Mesendoderm (in vitro differentiated cells): ENCODE results near the gene GSTM3.
"Not testable (repeated sequence)": the region's sequence is repeated elsewhere in the genome, so short reads cannot be mapped to it uniquely, and the experiment has no call there.

Experiments used
- DNase-seq: peaks from one replicate; pipeline ENCODE4 v3.0.0; 2013
- H2AK5ac ChIP-seq: 2 replicates; pipeline ENCODE4 v1.6.1; 2013; ENCODE audit warnings: low read length, inconsistent platforms
- H2BK120ac ChIP-seq: 2 replicates; pipeline ENCODE4 v1.6.1; 2013; ENCODE audit warnings: low read depth, mild to moderate bottlenecking, low read length, moderate library complexity, mixed read lengths
- H2BK15ac ChIP-seq: replicated peaks from 2 replicates; pipeline ENCODE4 v1.6.1; 2013; ENCODE audit warnings: low read depth, mild to moderate bottlenecking, moderate library complexity
- H2BK5ac ChIP-seq: 2 replicates; pipeline ENCODE4 v1.6.1; 2013; ENCODE audit warnings: low read length, inconsistent platforms
- H3K18ac ChIP-seq: 2 replicates; pipeline ENCODE4 v1.6.1; 2013; ENCODE audit warnings: mild to moderate bottlenecking, low read length, mixed read lengths
- H3K23ac ChIP-seq: one replicate; pipeline ENCODE4 v1.6.1; 2013; ENCODE audit warnings: low read length
- H3K27ac ChIP-seq: 2 replicates; pipeline ENCODE4 v1.5.1; 2013; ENCODE audit warnings: low read depth, mild to moderate bottlenecking, inconsistent platforms, low read length, moderate library complexity
- H3K27me3 ChIP-seq: 2 replicates; pipeline ENCODE4 v1.6.1; 2013; ENCODE audit warnings: low read length, control low read depth, mild to moderate bottlenecking, inconsistent platforms; ENCODE audit not compliant: insufficient read depth, poor library complexity
- H3K36me3 ChIP-seq: 2 replicates; pipeline ENCODE4 v1.6.1; 2013; ENCODE audit warnings: low read length, inconsistent platforms; ENCODE audit not compliant: control insufficient read depth, insufficient read depth
- H3K4ac ChIP-seq: one replicate; pipeline ENCODE4 v1.6.1; 2013; ENCODE audit warnings: low read depth, mild to moderate bottlenecking, low read length, moderate library complexity
- H3K4me1 ChIP-seq: 2 replicates; pipeline ENCODE4 v1.6.1; 2013; ENCODE audit warnings: low read depth, low read length, inconsistent platforms; ENCODE audit not compliant: control insufficient read depth
- H3K4me2 ChIP-seq: 2 replicates; pipeline ENCODE4 v1.6.1; 2013; ENCODE audit warnings: low read length
- H3K4me3 ChIP-seq: 2 replicates; pipeline ENCODE4 v1.5.1; 2013; ENCODE audit warnings: mild to moderate bottlenecking, low read length
- H3K56ac ChIP-seq: one replicate; pipeline ENCODE4 v1.6.1; 2013; ENCODE audit warnings: low read length
- H3K79me1 ChIP-seq: 2 replicates; pipeline ENCODE4 v1.6.1; 2013; ENCODE audit warnings: low read length, inconsistent platforms
- H3K79me2 ChIP-seq: 2 replicates; pipeline ENCODE4 v1.6.1; 2013; ENCODE audit warnings: mild to moderate bottlenecking, low read length; ENCODE audit not compliant: control insufficient read depth, insufficient read depth
- H3K9ac ChIP-seq: 2 replicates; pipeline ENCODE4 v1.6.1; 2013; ENCODE audit warnings: low read length, inconsistent platforms
- H4K5ac ChIP-seq: one replicate; pipeline ENCODE4 v1.6.1; 2013; ENCODE audit warnings: low read length
- H4K8ac ChIP-seq: one replicate; pipeline ENCODE4 v1.6.1; 2013; ENCODE audit warnings: low read depth, mild to moderate bottlenecking, control low read depth, low read length, moderate library complexity
- WGBS: extraction: QIAGEN DNeasy Blood & Tissue Kit; methylation state at CpG from one replicate; pipeline ENCODE4 v1.1.7; 2013; ENCODE audit warnings: low lambda C conversion rate, missing lambda C conversion rate; ENCODE audit not compliant: insufficient coverage; ENCODE audit errors: extremely low coverage; 5-methylcytosine and 5-hydroxymethylcytosine counted together

Gene GSTM3

GRCh38 chr1:109748311-109748710 is 7.5 kb upstream of the GSTM3 start:
- H3K4me3 ChIP-seq, H3K4ac ChIP-seq, H2BK5ac ChIP-seq, H3K27ac ChIP-seq, H2AK5ac ChIP-seq, H3K18ac ChIP-seq, H3K36me3 ChIP-seq, H4K5ac ChIP-seq, H3K79me1 ChIP-seq, H3K56ac ChIP-seq, H3K4me1 ChIP-seq, H3K79me2 ChIP-seq, H3K9ac ChIP-seq, H3K23ac ChIP-seq, H2BK15ac ChIP-seq, H3K4me2 ChIP-seq, H4K8ac ChIP-seq, DNase-seq, H3K27me3 ChIP-seq, H2BK120ac ChIP-seq: not testable (repeated sequence)
- no CpG with 5 or more reads among the region's 10 CpGs for WGBS

DNA sequence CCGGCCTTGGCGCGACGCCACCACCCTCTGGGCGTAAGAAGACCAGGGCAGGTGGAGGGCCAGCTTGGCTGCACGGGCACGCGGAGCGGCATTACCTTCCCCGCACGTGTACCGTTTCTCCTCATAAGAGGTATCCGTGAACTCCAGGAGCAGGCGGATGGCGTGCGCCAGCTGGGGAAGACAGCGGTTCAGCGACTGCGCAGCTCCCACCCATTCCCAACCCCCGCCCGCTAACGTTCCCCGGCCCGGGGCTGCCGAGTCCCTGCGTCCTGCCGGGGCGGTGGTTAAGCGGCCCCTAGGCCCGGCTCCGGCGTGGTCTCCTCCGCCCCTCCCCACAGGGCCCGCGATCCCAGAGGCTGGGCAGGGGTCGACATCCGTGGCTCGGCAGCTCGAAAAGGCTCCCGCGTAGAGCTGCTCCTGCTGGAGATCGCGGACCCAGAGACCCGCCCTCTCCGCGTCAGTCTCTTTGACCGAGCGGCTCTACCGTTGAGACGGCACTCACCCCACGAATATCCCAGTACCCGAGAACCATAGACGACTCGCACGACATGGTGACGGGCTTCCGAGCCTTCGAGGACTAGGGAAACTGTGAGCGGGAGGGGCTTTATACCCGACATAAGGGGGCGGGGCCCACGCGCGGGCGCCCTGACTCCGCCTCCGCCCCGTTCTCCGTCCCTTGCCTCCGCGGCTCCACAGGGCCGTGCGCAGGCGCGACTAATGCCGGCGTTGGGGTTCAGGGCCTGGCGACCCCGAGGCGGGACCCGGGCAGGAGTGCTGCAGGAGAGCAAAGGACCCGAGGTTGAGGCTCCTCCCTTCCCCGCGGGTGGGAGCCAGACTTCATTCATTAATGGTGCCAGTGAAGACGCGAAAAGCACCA is 862 bp downstream of the GSTM3 start:
- Histone ChIP-seq H2BK120ac (no peak overlapping the region), H3K4me2 (peak overlapping the region; percentile 91), H3K18ac (peak overlapping the region; percentile 31), H3K23ac (no peak overlapping the region), H4K5ac (no peak overlapping the region), H3K9ac (peak overlapping the region; percentile 81), H3K4me1 (peaks cover 6% of the 10 kb centered on the region), H3K36me3 (peaks cover 1% of the 10 kb centered on the region), H3K79me2 (no peaks in the 10 kb centered on the region), H4K8ac (no peak overlapping the region), H3K27ac (no peak overlapping the region), H2BK15ac (no peak overlapping the region), H3K4ac (peak overlapping the region; percentile 58), H2AK5ac (no peak overlapping the region), H3K79me1 (no peaks in the 10 kb centered on the region), H3K27me3 (no peaks in the 10 kb centered on the region), H3K56ac (peak overlapping the region; percentile 88), H2BK5ac (no peak overlapping the region), H3K4me3 (peak overlapping the region; percentile 59)
- DNase-seq, result peak; percentile 63
- WGBS, result no CpG with 5 or more reads among the region's 86 CpGs

- no CpG with 5 or more reads among the region's 4 CpGs for WGBS
- no peaks in the 10 kb centered on the region for H3K79me1 ChIP-seq
Observed at GRCh38 chr1:109733236-109733870, 7.5 kb downstream of the GSTM3 start.

DNA sequence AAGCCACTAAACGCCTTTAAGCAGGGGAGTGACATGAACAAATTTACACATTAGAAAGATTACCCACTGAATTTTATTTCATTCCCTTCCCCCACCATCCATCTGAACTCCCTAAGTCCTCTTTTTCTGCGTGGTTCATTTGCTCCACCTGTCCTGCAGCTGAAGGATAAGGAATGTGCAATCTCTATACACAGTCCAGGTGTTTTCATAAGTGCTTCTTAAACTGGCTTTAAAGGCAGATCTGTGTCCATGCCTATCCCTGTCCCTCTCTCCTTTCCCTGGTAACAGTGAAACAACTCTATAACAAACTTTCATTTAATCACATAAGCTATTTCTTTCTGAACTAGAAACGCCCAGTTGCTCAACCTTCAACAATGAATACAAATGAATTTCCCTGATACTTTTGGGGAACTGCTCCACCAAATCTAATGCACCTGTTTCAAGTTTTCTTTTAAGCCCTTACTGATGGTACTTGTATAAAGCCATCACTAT is 8.4 kb downstream of the GSTM3 start:
- Histone ChIP-seq H3K9ac (no peak overlapping the region), H3K4ac (no peak overlapping the region), H3K4me1 (peaks cover 2% of the 10 kb centered on the region), H3K23ac (no peak overlapping the region), H3K4me2 (no peak overlapping the region), H2BK5ac (no peak overlapping the region), H4K5ac (no peak overlapping the region), H3K56ac (peak overlapping the region; percentile 63), H2AK5ac (no peak overlapping the region), H3K27me3 (no peaks in the 10 kb centered on the region), H3K4me3 (no peak overlapping the region), H3K36me3 (no peaks in the 10 kb centered on the region), H3K27ac (no peak overlapping the region), H3K18ac (no peak overlapping the region), H2BK120ac (no peak overlapping the region), H3K79me1 (no peaks in the 10 kb centered on the region), H2BK15ac (no peak overlapping the region), H4K8ac (no peak overlapping the region), H3K79me2 (no peaks in the 10 kb centered on the region)
- DNase-seq, result no peak
- WGBS, result 100% methylated on average over 1 of the region's 3 CpGs

More at GRCh38 chr1:109733236-109733870, 7.5 kb downstream of the GSTM3 start:
- H4K8ac ChIP-seq, result no peak overlapping the region
- peaks cover 1% of the 10 kb centered on the region for H3K36me3 ChIP-seq
- no peak overlapping the region for H3K23ac ChIP-seq
- no peak overlapping the region for H3K9ac ChIP-seq
- no peak overlapping the region for H3K27ac ChIP-seq
- H2BK15ac ChIP-seq, result no peak overlapping the region
- no peak overlapping the region for H2AK5ac ChIP-seq
- no peak overlapping the region for H3K4me3 ChIP-seq
- H3K18ac ChIP-seq, result no peak overlapping the region
- no peak overlapping the region for H4K5ac ChIP-seq
- H3K4me1 ChIP-seq, result peaks cover 2% of the 10 kb centered on the region
- DNase-seq, result no peak
- no peaks in the 10 kb centered on the region for H3K27me3 ChIP-seq
- no peak overlapping the region for H2BK5ac ChIP-seq
- H2BK120ac ChIP-seq, result no peak overlapping the region
- H3K79me2 ChIP-seq, result no peaks in the 10 kb centered on the region
- H3K56ac ChIP-seq, result no peak overlapping the region
- no peak overlapping the region for H3K4ac ChIP-seq
- no peak overlapping the region for H3K4me2 ChIP-seq

DNA sequence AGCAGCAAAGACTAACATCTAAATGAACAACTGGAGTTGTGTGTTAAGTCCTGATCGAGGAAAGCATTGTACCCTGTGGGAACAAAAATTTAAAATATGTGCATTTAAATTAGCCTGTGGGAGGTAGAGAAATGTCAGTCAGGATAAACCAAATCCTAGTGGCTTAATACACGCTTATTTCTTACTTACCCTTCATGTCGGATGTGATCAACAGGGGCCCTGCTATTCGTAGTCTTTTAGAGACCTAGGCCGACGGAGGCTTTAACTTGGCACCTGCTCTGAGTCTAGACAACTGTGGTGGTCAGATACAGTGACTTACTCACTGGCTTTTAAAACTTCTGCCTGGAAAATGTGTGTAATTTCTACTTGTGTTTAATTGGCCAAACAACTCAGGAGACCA is 10.2 kb downstream of the GSTM3 start:
- Histone ChIP-seq H3K4ac (no peak overlapping the region), H2BK120ac (no peak overlapping the region), H3K27ac (no peak overlapping the region), H3K23ac (no peak overlapping the region), H2BK5ac (no peak overlapping the region), H3K79me2 (no peaks in the 10 kb centered on the region), H2BK15ac (no peak overlapping the region), H3K79me1 (no peaks in the 10 kb centered on the region), H4K8ac (no peak overlapping the region), H4K5ac (no peak overlapping the region), H3K36me3 (no peaks in the 10 kb centered on the region), H3K18ac (peak overlapping the region; percentile 24), H3K4me1 (peaks cover 2% of the 10 kb centered on the region), H2AK5ac (no peak overlapping the region), H3K27me3 (no peaks in the 10 kb centered on the region), H3K4me3 (no peak overlapping the region), H3K4me2 (no peak overlapping the region), H3K56ac (no peak overlapping the region), H3K9ac (no peak overlapping the region)
- no peak for DNase-seq
- WGBS, result no CpG with 5 or more reads among the region's 6 CpGs
